Mesothelial cell of epicardium (in vitro differentiated cells): ENCODE measurements around the gene WDR11. TPM values are rescaled to one million over a fixed set of nuclear protein-coding genes. Genes with fewer than 3 reads are reported as not detected.

Experiments used
- DNase-seq, 2 experiments: peaks; one replicate each; pipeline ENCODE4 v3.0.0; 2021; ENCODE audit warnings: low spot score in 2 of 2; ENCODE audit not compliant: unreplicated experiment in 2 of 2
- H3K27ac Mint-ChIP-seq: 2 replicates; pipeline ENCODE4 v1.8.0; 2021; ENCODE audit warnings: mixed read lengths
- H3K27me3 Mint-ChIP-seq: 2 replicates; pipeline ENCODE4 v1.8.0; 2021; ENCODE audit warnings: low read depth, mixed read lengths
- H3K36me3 Mint-ChIP-seq: 2 replicates; pipeline ENCODE4 v1.8.0; 2021; ENCODE audit warnings: mixed read lengths
- H3K4me1 Mint-ChIP-seq: 2 replicates; pipeline ENCODE4 v1.8.0; 2021; ENCODE audit warnings: mixed read lengths
- H3K4me3 Mint-ChIP-seq: 2 replicates; pipeline ENCODE4 v1.8.0; 2021; ENCODE audit warnings: mild to moderate bottlenecking, moderate library complexity, mixed read lengths
- H3K9me3 Mint-ChIP-seq: 2 replicates; pipeline ENCODE4 v1.8.0; 2021; ENCODE audit warnings: mixed read lengths
- CTCF ChIP-seq: fragments of 200-600 bp; sonication (generic); IDR thresholded peaks from one replicate; pipeline ENCODE4 v1.5.0; 2021; ENCODE audit warnings: antibody characterized with exemption; ENCODE audit not compliant: unreplicated experiment
- total RNA-seq: library from RNA; stranded (reverse); gene quantifications from 3 replicates; pipeline ENCODE4 v1.2.1, GENCODE V29; 2021

The WDR11 gene
- total RNA-seq, 1 donor from 2014 or later = 76.0 TPM

DNA sequence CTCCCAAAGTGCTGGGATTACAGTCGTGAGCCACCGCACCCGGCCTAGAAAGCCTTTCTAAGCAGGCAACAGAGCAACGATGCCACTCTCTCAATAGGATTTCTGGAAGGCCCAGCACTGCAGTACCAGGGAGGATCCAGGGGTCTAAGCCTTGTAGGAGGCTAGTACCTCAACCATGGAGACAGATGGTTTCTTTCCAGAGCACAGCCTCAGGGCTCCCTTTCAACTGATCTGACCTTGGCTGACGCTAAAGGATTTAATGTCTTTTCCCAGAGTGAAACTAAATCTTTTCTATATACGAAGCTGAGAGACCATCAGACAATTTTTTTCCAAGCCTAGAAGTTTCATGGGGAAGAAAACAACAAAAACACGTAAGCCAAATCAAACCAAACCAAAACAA lies 78.0 kb downstream of the WDR11 start:
- Mint-ChIP-seq H3K9me3 (no peaks in the 10 kb centered on the region), H3K27me3 (no peaks in the 10 kb centered on the region), H3K4me3 (no peak overlapping the region), H3K27ac (no peak overlapping the region), H3K36me3 (no peaks in the 10 kb centered on the region), H3K4me1 (peaks cover 2% of the 10 kb centered on the region)
- DNase-seq = no peak
- TF ChIP-seq CTCF = no peak

DNA sequence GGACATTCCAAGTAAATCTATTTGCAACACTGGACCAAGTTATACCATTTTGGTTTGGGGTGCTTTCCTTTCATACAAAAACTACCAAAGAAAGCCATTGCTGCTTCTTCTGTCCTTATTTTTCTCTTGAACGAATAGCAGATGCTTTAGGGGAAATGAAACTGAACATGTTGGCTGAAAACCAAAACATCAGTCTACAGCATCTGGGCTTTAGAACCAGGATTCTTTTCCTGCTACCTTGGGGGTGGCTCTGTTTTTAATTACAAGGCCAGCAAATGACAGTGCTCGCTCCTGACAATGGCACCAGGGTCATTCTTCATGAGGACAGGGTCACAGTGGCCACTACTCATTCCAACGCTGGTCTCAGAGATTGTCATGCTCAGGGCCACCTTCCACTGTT lies 80.3 kb downstream of the WDR11 start:
- H3K4me1 Mint-ChIP-seq = peaks cover 2% of the 10 kb centered on the region
- DNase-seq = peak in 1 of 2 experiments; percentile 2
- no peak for TF ChIP-seq CTCF
- no peaks in the 10 kb centered on the region for H3K27me3 Mint-ChIP-seq
- no peak overlapping the region for H3K27ac Mint-ChIP-seq
- H3K36me3 Mint-ChIP-seq = no peaks in the 10 kb centered on the region
- no peak overlapping the region for H3K4me3 Mint-ChIP-seq
- H3K9me3 Mint-ChIP-seq = peaks cover 6% of the 10 kb centered on the region

- Mint-ChIP-seq H3K27me3 (no peaks in the 10 kb centered on the region), H3K36me3 (no peaks in the 10 kb centered on the region), H3K4me3 (no peak overlapping the region), H3K9me3 (peaks cover 6% of the 10 kb centered on the region), H3K27ac (no peak overlapping the region), H3K4me1 (peaks cover 2% of the 10 kb centered on the region)
- TF ChIP-seq CTCF = no peak
- DNase-seq = peak in 1 of 2 experiments; percentile 21
Observed at GRCh38 chr10:120931999-120932398, 80.8 kb downstream of the WDR11 start.

- Mint-ChIP-seq H3K27me3 (peaks cover 9% of the 10 kb centered on the region), H3K9me3 (peaks cover 6% of the 10 kb centered on the region), H3K4me3 (no peak overlapping the region), H3K36me3 (no peaks in the 10 kb centered on the region), H3K27ac (no peak overlapping the region), H3K4me1 (peaks cover 6% of the 10 kb centered on the region)
- DNase-seq = no peak
- TF ChIP-seq CTCF = no peak
Observed at GRCh38 chr10:120938822-120939221, 87.7 kb downstream of the WDR11 start.

DNA sequence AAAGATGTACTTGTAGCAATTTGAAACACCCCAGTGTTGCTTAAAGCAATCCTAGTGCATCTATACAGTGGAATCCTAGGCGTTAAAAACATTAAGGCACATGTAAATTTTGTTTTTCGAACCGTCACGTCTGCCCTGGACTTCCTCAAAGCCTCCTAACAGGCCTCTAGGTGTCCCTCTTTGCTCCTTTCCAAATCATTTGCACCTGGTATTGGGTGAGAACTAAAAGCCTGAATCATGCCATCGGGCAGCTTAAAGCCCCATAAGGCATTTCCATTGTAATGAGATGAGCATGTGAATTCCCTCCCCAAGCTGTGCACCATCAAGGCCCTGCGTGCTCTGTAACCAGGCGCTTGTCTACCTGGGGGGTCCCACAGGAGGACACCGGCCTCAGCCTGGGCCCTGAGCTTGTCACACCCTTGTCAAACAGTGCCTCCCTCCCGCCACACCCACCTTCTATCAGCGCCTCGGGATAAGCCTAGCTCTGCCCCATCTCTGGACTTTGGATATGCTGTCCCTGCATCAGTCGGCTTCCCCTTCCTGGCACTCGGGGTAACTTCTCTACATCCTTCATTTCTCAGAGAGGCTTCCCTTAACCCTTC lies 89.2 kb downstream of the WDR11 start:
- Mint-ChIP-seq H3K27me3 (peaks cover 9% of the 10 kb centered on the region), H3K4me3 (no peak overlapping the region), H3K36me3 (no peaks in the 10 kb centered on the region), H3K4me1 (peaks cover 11% of the 10 kb centered on the region), H3K9me3 (peaks cover 9% of the 10 kb centered on the region), H3K27ac (no peak overlapping the region)
- TF ChIP-seq CTCF = no peak
- no peak for DNase-seq

DNA sequence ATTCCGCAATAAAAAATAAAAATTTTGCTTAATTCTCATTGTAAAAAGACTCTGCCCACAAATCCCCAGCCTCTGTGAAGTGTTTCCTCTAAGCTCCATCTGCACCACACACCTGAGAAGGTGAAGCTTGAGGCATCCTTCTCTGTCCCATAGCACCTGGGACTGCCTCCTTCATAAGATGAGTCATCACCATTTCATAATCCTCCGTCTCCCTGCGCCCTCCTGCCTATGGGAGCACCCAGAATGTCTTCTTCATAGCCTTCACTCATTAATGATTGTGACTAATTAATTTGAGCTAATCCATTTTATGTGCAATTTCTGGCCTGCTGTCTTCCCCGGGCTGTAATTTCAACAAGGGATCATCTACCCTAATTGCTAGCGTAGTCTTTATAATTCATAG lies 90.3 kb downstream of the WDR11 start:
- H3K9me3 Mint-ChIP-seq = peaks cover 3% of the 10 kb centered on the region

More for the DNA sequence above, 90.3 kb downstream of the WDR11 start:
- Mint-ChIP-seq H3K27me3 (peaks cover 9% of the 10 kb centered on the region), H3K27ac (no peak overlapping the region), H3K4me1 (peaks cover 22% of the 10 kb centered on the region), H3K4me3 (no peak overlapping the region), H3K36me3 (no peaks in the 10 kb centered on the region)
- DNase-seq = no peak
- TF ChIP-seq CTCF = no peak
